HepG2 (cell line): Measurements from ENCODE around the gene GATD1. TPM values are rescaled to one million over a fixed set of nuclear protein-coding genes. Genes with fewer than 3 reads are reported as not detected.

Source experiments
- CHD4 ChIP-seq: fragments of 200-600 bp; sonication (generic); IDR thresholded peaks from 2 replicates; pipeline ENCODE4 v1.7.0; 2017; ENCODE audit warnings: mild to moderate bottlenecking, low read length, borderline replicate concordance
- ELF3 ChIP-seq: IDR thresholded peaks from 2 replicates; pipeline ENCODE4 v1.6.1; 2016; ENCODE audit warnings: missing genetic modification reagents, missing compliant biosample characterization
- KLF15 ChIP-seq: sonication (generic); formaldehyde crosslinking; IDR thresholded peaks from 2 replicates; pipeline ENCODE4 v1.8.1; 2023; ENCODE audit warnings: borderline replicate concordance, mild to moderate bottlenecking, inconsistent platforms, missing genetic modification reagents, mixed read lengths
- NR2C2 ChIP-seq: sonication (generic); formaldehyde crosslinking; IDR thresholded peaks from 2 replicates; pipeline ENCODE4 v1.4.0; 2020; ENCODE audit warnings: missing genetic modification reagents, mild to moderate bottlenecking, moderate library complexity, borderline replicate concordance
- PAX8 ChIP-seq: sonication (generic); formaldehyde crosslinking; IDR thresholded peaks from 2 replicates; pipeline ENCODE4 v1.8.0; 2022; ENCODE audit warnings: mild to moderate bottlenecking, missing genetic modification reagents, borderline replicate concordance
- PCBP2 ChIP-seq: fragments of 200-400 bp; formaldehyde crosslinking; optimal IDR thresholded peaks from 2 replicates; pipeline ENCODE3; 2018; ENCODE audit warnings: low read length, low read depth; ENCODE audit not compliant: poor library complexity, severe bottlenecking
- PHF5A ChIP-seq: IDR thresholded peaks from one replicate; pipeline ENCODE4 v1.6.1; 2018; ENCODE audit warnings: low read depth, missing genetic modification reagents; ENCODE audit not compliant: unreplicated experiment
- PHF8 ChIP-seq: sonication (generic); formaldehyde crosslinking; IDR thresholded peaks from 2 replicates; pipeline ENCODE4 v1.5.0; 2020; ENCODE audit warnings: missing genetic modification reagents
- SAP130 ChIP-seq: IDR thresholded peaks from 2 replicates; pipeline ENCODE4 v1.6.1; 2016; ENCODE audit warnings: low read depth
- SP4 ChIP-seq: sonication (generic); formaldehyde crosslinking; IDR thresholded peaks from 2 replicates; pipeline ENCODE4 v1.8.1; 2023; ENCODE audit warnings: mild to moderate bottlenecking, missing genetic modification reagents
- SP5 ChIP-seq: IDR thresholded peaks from 2 replicates; pipeline ENCODE4 v1.6.1; 2016; ENCODE audit warnings: low read depth, borderline replicate concordance
- YEATS4 ChIP-seq: sonication (generic); formaldehyde crosslinking; IDR thresholded peaks from 2 replicates; pipeline ENCODE4 v1.4.0; 2020; ENCODE audit warnings: missing genetic modification reagents, borderline replicate concordance
- ZNF329 ChIP-seq: sonication (generic); formaldehyde crosslinking; IDR thresholded peaks from 2 replicates; pipeline ENCODE4 v1.9.0; 2021; ENCODE audit warnings: low read depth, mild to moderate bottlenecking, missing genetic modification reagents
- ZNF431 ChIP-seq: sonication (generic); formaldehyde crosslinking; IDR thresholded peaks from 2 replicates; pipeline ENCODE4 v1.9.0; 2022; ENCODE audit warnings: missing genetic modification reagents, low read depth, mild to moderate bottlenecking, borderline replicate concordance
- ZNF670 ChIP-seq: sonication (generic); formaldehyde crosslinking; IDR thresholded peaks from 2 replicates; pipeline ENCODE4 v1.8.0; 2022; ENCODE audit warnings: mild to moderate bottlenecking, missing genetic modification reagents, borderline replicate concordance
- polyA plus RNA-seq, 8 experiments: library from polyadenylated mRNA; depleted of rRNA in 3 of 8; stranded (reverse) in 7 of 8; unstranded in 1 of 8; fragments of >200 nt; fragmentation: Illumina TruSeq in 4 of 8; extraction: Trizol in 4 of 8; gene quantifications; 2 replicates each; pipeline versions ENCODE4 v1.2.1 to v1.2.3, GENCODE V29; 2011 to 2016; ENCODE audit warnings: low read depth in 4 of 8, missing spikeins in 1 of 8, mixed read lengths in 1 of 8; ENCODE audit not compliant: insufficient read depth in 1 of 8
- total RNA-seq, 5 experiments: library from RNA; depleted of rRNA; stranded (reverse); fragments of >200 nt; fragmentation: Illumina TruSeq; extraction: Trizol; gene quantifications; 2 replicates each; pipeline ENCODE4 v1.2.3, GENCODE V29; 2016; ENCODE audit warnings: low read depth in 1 of 5
- TF ChIP-seq, protein P1 (sequence below): sonication (generic); formaldehyde crosslinking; IDR thresholded peaks from 2 replicates; pipeline ENCODE4 v1.5.0; 2020; ENCODE audit warnings: missing genetic modification reagents
- TF ChIP-seq, protein P2 (sequence below): sonication (generic); formaldehyde crosslinking; IDR thresholded peaks from 2 replicates; pipeline ENCODE4 v1.4.0; 2020; ENCODE audit warnings: mild to moderate bottlenecking, low read depth, missing genetic modification reagents
- TF ChIP-seq, protein P3 (sequence below): sonication (generic); formaldehyde crosslinking; IDR thresholded peaks from 2 replicates; pipeline ENCODE4 v1.4.0; 2020; ENCODE audit warnings: missing genetic modification reagents
- TF ChIP-seq, protein P4 (sequence below): IDR thresholded peaks from 2 replicates; pipeline ENCODE4 v1.6.1; 2016; ENCODE audit warnings: missing biosample characterization, missing genetic modification reagents, low read depth
- TF ChIP-seq, protein P5 (sequence below): sonication (generic); formaldehyde crosslinking; IDR thresholded peaks from 2 replicates; pipeline ENCODE4 v1.5.1; 2020; ENCODE audit warnings: mild to moderate bottlenecking, missing genetic modification reagents, moderate library complexity

GATD1 gene
- total and polyA plus RNA-seq, 2 of the 13 experiments (the other 11 are each of a cell fraction or from before 2014, with no cell fraction given), result 31.3 to 60.5 TPM

- TF ChIP-seq, protein P1, sequence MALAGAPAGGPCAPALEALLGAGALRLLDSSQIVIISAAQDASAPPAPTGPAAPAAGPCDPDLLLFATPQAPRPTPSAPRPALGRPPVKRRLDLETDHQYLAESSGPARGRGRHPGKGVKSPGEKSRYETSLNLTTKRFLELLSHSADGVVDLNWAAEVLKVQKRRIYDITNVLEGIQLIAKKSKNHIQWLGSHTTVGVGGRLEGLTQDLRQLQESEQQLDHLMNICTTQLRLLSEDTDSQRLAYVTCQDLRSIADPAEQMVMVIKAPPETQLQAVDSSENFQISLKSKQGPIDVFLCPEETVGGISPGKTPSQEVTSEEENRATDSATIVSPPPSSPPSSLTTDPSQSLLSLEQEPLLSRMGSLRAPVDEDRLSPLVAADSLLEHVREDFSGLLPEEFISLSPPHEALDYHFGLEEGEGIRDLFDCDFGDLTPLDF (CRISPR knock-in tag), result no peak
- TF ChIP-seq PCBP2 (no peak), ELF3 (CRISPR knock-in tag) (peak; percentile 19; the same call in 1 of the 2 replicates), SP5 (CRISPR knock-in tag) (0 out of 2 replicates have a peak, but pooled peaks have one; percentile 21), ZNF329 (CRISPR knock-in tag) (no peak), PHF5A (CRISPR knock-in tag) (peak; percentile 23), ZNF431 (0 out of 2 replicates have a peak, but pooled peaks have one; percentile 57), SP4 (CRISPR knock-in tag) (peak; percentile 87), SAP130 (CRISPR knock-in tag) (peak; percentile 68), ZNF670 (CRISPR knock-in tag) (0 out of 2 replicates have a peak, but pooled peaks have one; percentile 20), NR2C2 (CRISPR knock-in tag) (peak; percentile 64; the same call in 1 of the 2 replicates), CHD4 (no peak), YEATS4 (CRISPR knock-in tag) (no peak; the same call in 1 of the 2 replicates), PHF8 (peak; percentile 39; the same call in 1 of the 2 replicates), PAX8 (CRISPR knock-in tag) (no peak), KLF15 (CRISPR knock-in tag) (peak; percentile 14; the same call in 1 of the 2 replicates)
- TF ChIP-seq, protein P2, sequence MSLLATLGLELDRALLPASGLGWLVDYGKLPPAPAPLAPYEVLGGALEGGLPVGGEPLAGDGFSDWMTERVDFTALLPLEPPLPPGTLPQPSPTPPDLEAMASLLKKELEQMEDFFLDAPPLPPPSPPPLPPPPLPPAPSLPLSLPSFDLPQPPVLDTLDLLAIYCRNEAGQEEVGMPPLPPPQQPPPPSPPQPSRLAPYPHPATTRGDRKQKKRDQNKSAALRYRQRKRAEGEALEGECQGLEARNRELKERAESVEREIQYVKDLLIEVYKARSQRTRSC (CRISPR knock-in tag), result no peak
- TF ChIP-seq, protein P3, sequence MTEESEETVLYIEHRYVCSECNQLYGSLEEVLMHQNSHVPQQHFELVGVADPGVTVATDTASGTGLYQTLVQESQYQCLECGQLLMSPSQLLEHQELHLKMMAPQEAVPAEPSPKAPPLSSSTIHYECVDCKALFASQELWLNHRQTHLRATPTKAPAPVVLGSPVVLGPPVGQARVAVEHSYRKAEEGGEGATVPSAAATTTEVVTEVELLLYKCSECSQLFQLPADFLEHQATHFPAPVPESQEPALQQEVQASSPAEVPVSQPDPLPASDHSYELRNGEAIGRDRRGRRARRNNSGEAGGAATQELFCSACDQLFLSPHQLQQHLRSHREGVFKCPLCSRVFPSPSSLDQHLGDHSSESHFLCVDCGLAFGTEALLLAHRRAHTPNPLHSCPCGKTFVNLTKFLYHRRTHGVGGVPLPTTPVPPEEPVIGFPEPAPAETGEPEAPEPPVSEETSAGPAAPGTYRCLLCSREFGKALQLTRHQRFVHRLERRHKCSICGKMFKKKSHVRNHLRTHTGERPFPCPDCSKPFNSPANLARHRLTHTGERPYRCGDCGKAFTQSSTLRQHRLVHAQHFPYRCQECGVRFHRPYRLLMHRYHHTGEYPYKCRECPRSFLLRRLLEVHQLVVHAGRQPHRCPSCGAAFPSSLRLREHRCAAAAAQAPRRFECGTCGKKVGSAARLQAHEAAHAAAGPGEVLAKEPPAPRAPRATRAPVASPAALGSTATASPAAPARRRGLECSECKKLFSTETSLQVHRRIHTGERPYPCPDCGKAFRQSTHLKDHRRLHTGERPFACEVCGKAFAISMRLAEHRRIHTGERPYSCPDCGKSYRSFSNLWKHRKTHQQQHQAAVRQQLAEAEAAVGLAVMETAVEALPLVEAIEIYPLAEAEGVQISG, result peak; percentile 22; the same call in 1 of the 2 replicates
- TF ChIP-seq, protein P4, sequence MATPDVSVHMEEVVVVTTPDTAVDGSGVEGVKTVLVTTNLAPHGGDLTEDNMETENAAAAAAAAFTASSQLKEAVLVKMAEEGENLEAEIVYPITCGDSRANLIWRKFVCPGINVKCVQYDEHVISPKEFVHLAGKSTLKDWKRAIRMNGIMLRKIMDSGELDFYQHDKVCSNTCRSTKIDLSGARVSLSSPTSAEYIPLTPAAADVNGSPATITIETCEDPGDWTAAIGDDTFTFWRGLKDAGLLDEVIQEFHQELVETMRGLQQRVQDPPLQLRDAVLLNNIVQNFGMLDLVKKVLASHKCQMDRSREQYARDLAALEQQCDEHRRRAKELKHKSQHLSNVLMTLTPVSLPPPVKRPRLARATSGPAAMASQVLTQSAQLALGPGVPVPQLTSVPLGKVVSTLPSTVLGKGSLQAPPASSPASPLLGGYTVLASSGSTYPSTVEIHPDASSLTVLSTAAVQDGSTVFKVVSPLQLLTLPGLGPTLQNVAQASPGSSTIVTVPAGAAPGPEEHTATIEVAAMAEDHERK, result no peak
- TF ChIP-seq, protein P5, sequence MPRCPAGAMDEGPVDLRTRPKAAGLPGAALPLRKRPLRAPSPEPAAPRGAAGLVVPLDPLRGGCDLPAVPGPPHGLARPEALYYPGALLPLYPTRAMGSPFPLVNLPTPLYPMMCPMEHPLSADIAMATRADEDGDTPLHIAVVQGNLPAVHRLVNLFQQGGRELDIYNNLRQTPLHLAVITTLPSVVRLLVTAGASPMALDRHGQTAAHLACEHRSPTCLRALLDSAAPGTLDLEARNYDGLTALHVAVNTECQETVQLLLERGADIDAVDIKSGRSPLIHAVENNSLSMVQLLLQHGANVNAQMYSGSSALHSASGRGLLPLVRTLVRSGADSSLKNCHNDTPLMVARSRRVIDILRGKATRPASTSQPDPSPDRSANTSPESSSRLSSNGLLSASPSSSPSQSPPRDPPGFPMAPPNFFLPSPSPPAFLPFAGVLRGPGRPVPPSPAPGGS, result peak; percentile 67; the same call in 1 of the 2 replicates
Measured at GRCh38 chr11:819129-819931, 42.0 kb upstream of the GATD1 start (continued).
